Measurements from ENCODE around the gene RETREG3. TPM values are rescaled to one million over a fixed set of nuclear protein-coding genes. Genes with fewer than 3 reads are reported as not detected.
A peak's percentile ranks its signal among the peaks of the same experiment; 100 is the strongest.

The RETREG3 gene
- total and polyA plus RNA-seq, 9 of the 15 experiments (the other 6 are each of a cell fraction or from before 2014, with no cell fraction given) = 4.1 to 39.0 (median 16.9) TPM

DNA sequence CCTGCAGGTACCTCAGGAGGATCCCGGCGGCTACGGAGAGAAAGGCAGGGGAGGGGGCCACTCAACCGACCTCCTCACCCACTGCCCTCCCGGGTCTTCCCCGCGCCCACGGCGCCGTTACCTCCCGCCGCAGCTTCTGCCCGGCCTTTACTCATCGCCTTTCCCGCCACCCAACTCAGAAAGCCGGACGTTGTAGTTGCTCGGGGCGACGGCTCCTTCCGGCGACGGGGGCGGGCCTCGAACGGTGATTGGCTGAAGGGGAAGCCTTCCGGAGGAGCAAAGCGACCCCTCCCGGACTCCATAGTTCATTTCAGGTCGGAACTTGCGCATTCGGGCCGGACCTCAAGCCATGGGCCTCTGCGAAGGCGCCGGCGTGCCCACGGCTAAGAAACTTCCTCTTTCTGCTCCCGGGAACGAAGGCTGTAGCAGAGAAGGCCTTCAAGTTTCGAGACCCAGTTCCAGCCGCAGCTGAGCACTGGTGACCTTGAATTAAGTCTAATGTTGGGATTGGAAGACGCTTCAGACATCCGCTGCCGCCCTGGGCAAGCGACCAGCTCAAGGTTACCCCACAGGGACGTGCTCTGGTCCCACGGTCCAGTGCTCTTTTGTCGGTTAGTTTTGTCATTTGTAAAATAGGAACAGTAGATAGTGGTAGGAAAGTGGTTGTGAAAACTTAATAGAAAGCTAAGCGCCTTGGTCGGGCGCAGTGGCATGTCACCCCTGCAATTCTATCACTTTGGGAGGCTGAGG lies 31.5 kb downstream of the RETREG3 start, which contains the start of gene PSMC3IP (continued):
- no peak for TF ChIP-seq TAL1 (IDR thresholded peaks at IDR 0.05)
- 0 out of 2 replicates have a peak, but pooled peaks have one; percentile 25 for TF ChIP-seq ZNF263 (CRISPR knock-in tag; IDR thresholded peaks at IDR 0.05; ENCODE audit: borderline replicate concordance)
- TF ChIP-seq CBX3 (IDR thresholded peaks at IDR 0.05; ENCODE audit: borderline replicate concordance in 1 of 2, low read length in 2 of 2) = peak in 1 of 2 experiments; percentile 24; a peak in 1 of 3 replicates
- TF ChIP-seq, protein P1, sequence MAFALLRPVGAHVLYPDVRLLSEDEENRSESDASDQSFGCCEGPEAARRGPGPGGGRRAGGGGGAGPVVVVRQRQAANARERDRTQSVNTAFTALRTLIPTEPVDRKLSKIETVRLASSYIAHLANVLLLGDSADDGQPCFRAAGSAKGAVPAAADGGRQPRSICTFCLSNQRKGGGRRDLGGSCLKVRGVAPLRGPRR (CRISPR knock-in tag; IDR thresholded peaks at IDR 0.05) = no peak
- TF ChIP-seq, protein P2, sequence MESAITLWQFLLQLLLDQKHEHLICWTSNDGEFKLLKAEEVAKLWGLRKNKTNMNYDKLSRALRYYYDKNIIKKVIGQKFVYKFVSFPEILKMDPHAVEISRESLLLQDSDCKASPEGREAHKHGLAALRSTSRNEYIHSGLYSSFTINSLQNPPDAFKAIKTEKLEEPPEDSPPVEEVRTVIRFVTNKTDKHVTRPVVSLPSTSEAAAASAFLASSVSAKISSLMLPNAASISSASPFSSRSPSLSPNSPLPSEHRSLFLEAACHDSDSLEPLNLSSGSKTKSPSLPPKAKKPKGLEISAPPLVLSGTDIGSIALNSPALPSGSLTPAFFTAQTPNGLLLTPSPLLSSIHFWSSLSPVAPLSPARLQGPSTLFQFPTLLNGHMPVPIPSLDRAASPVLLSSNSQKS (CRISPR knock-in tag; IDR thresholded peaks at IDR 0.05) = no peak
- TF ChIP-seq U2AF2 (optimal IDR thresholded peaks at IDR 0.05; ENCODE audit: low read depth, low read length) = no peak
- TF ChIP-seq RCOR1 (IDR thresholded peaks at IDR 0.05; ENCODE audit: borderline replicate concordance in 1 of 2, low read depth in 2 of 2, low read length in 2 of 2) = peak in 1 of 2 experiments; percentile 49; a peak in 1 of 4 replicates
- no peak for TF ChIP-seq GTF2B (IDR thresholded peaks at IDR 0.05; ENCODE audit: extremely low read depth, insufficient read length)
- peak; percentile 80 for TF ChIP-seq NEUROD1 (IDR thresholded peaks at IDR 0.05; ENCODE audit: borderline replicate concordance, low read depth, low read length, partially characterized antibody)
- TF ChIP-seq PCBP2 (IDR thresholded peaks at IDR 0.05; ENCODE audit: low read depth, low read length, poor library complexity, severe bottlenecking) = no peak
- TF ChIP-seq ZNF707 (CRISPR knock-in tag; conservative IDR thresholded peaks at IDR 0.05) = no peak
- no peak for TF ChIP-seq ZBTB8A (IDR thresholded peaks at IDR 0.05; ENCODE audit: partially characterized antibody)
- TF ChIP-seq HDAC2 (IDR thresholded peaks at IDR 0.05) = peak; percentile 75; the same call in 1 of the 2 replicates
- peak; percentile 74 for TF ChIP-seq SIN3B (IDR thresholded peaks at IDR 0.05; ENCODE audit: low read depth)
- no peak for TF ChIP-seq ELF4 (CRISPR knock-in tag; IDR thresholded peaks at IDR 0.05)
- TF ChIP-seq, protein P3, sequence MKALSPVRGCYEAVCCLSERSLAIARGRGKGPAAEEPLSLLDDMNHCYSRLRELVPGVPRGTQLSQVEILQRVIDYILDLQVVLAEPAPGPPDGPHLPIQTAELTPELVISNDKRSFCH (CRISPR knock-in tag; IDR thresholded peaks at IDR 0.05) = no peak
- TF ChIP-seq, protein P3 (tag; IDR thresholded peaks at IDR 0.05) = no peak
- TF ChIP-seq L3MBTL2 (IDR thresholded peaks at IDR 0.05) = peak; percentile 94
- TF ChIP-seq SRSF1 (IDR thresholded peaks at IDR 0.05; ENCODE audit: low read depth, low read length) = no peak
- TF ChIP-seq ZNF165 (CRISPR knock-in tag; IDR thresholded peaks at IDR 0.05; ENCODE audit: borderline replicate concordance) = no peak
- TF ChIP-seq GMEB1 (CRISPR knock-in tag; IDR thresholded peaks at IDR 0.05) = no peak
- no peak for TF ChIP-seq FOXP1 (CRISPR knock-in tag; IDR thresholded peaks at IDR 0.05)
- no peak; the same call in 1 of the 2 replicates for TF ChIP-seq GTF2F1 (IDR thresholded peaks at IDR 0.05; ENCODE audit: low read depth, low read length)
- no peak for TF ChIP-seq ZFP1 (CRISPR knock-in tag; IDR thresholded peaks at IDR 0.05)
- TF ChIP-seq TRIM28 (IDR thresholded peaks at IDR 0.05) = no peak
- no peak for TF ChIP-seq MAFF (IDR thresholded peaks at IDR 0.05; ENCODE audit: low read length)
